Right lobe of liver (tissue), 6 donors: ENCODE measurements around the gene ITGB1. TPM values are rescaled to one million over a fixed set of nuclear protein-coding genes. Genes with fewer than 3 reads are reported as not detected.

Experiments used
- ATAC-seq, 4 donors: fragments of 200-7000 bp; cut with Tn5 transposase; one replicate each; pipeline ENCODE4 v1.9.1; 2020; ENCODE audit warnings: mild to moderate bottlenecking in 4 of 4, moderate library complexity in 4 of 4
- DNase-seq, 3 donors: peaks; one replicate each; pipeline ENCODE4 v3.0.0-alpha.2; 2020
- H3K27ac ChIP-seq, 3 donors: fragments of 200-600 bp; one replicate each; pipeline ENCODE4 v1.8.0; 2022
- H3K27me3 ChIP-seq, 2 donors: fragments of 200-600 bp; one replicate each; pipeline ENCODE4 v1.8.0; 2022
- H3K36me3 ChIP-seq, 4 donors: fragments of 200-600 bp; sonication (generic) in 1 of 4; one replicate each; pipeline versions ENCODE4 v1.5.1 to v1.8.0; 2017 to 2022; ENCODE audit warnings: control low read depth in 1 of 4
- H3K4me1 ChIP-seq, 4 donors: fragments of 200-600 bp; sonication (generic) in 1 of 4; one replicate each; pipeline versions ENCODE4 v1.5.1 to v1.8.0; 2017 to 2022; ENCODE audit warnings: control low read depth in 1 of 4
- H3K4me3 ChIP-seq, 3 donors: fragments of 200-600 bp; one replicate each; pipeline ENCODE4 v1.8.0; 2022
- H3K9me3 ChIP-seq, 4 donors: fragments of 200-600 bp; sonication (generic) in 1 of 4; one replicate each; pipeline versions ENCODE4 v1.5.1 to v1.8.0; 2017 to 2022; ENCODE audit warnings: control low read depth in 1 of 4
- POLR2A ChIP-seq: fragments of 450-650 bp; IDR thresholded peaks from one replicate; pipeline ENCODE4 v1.6.1; 2017; ENCODE audit warnings: antibody characterized with exemption, mild to moderate bottlenecking
- WGBS: methylation state at CpG from one replicate; pipeline ENCODE4 v1.1.6; 2018; ENCODE audit warnings: low coverage, low lambda C conversion rate; ENCODE audit not compliant: insufficient coverage; ENCODE audit errors: missing lambda C conversion rate; 5-methylcytosine and 5-hydroxymethylcytosine counted together
- intact Hi-C, 2 donors: fragments of 100-400 bp; cut with DNase I; formaldehyde crosslinking; loops; one replicate each; pipeline versions ENCODE4 v1.11.2 to v1.14.1; 2022
- total RNA-seq, 6 experiments: library from RNA; depleted of rRNA in 2 of 6; stranded (reverse); fragments of >200 nt in 2 of 6; fragmentation: NEBNext Ultra II Directional in 3 of 6; extraction: Animal tissue kit (Norgen Biotek cat#: 25700) in 3 of 6; gene quantifications; one replicate each; pipeline versions ENCODE4 v1.1.0 to v1.2.4, GENCODE V29; 2016 to 2023
- TF ChIP-seq, protein P1 (sequence below), 4 donors: fragments of 200-600 bp in 3 of 4; fragments of 450-650 bp in 1 of 4; IDR thresholded peaks; one replicate each; pipeline versions ENCODE4 v1.5.1 to v1.8.0; 2016 to 2022; ENCODE audit warnings: antibody characterized with exemption in 4 of 4, mild to moderate bottlenecking in 2 of 4
- donor health status: DM: no; HTN: yes; CAD: no.
- donor health status: DM: no; HTN: no; CAD: no.
- donor health status: DM: no; HTN: no; CAD: no.
- donor health status: DM: no; HTN: yes; CAD: no.
- donor health status: DM: no; HTN: yes; CAD: no.

The ITGB1 gene
- total RNA-seq, 6 experiments from 2014 or later, result 120 to 301 (median 239) TPM

DNA sequence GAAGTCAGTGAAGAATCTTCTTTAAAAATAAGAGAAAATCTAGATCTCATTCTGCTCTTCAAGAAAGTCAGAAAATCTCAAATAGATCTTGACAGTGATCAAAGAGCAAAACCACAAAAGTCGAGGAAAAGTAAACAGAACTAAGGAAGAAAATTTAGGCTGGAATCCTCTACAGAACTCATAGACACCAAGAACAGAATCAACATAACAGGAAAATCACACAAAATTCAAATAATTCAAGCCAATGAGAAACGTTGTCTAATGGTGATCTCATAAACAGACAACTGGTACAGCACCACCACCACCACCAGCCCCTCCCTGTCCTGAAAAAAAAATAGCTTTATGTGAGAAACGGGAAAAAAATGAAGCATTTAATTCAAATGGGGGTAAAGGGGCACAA lies 6.9 kb downstream of the ITGB1 start:
- H3K36me3 ChIP-seq, result no peaks in the 10 kb centered on the region
- no peaks in the 10 kb centered on the region for H3K27me3 ChIP-seq
- 37% methylated on average over 3 of the region's 3 CpGs for WGBS
- no peak overlapping the region for H3K4me3 ChIP-seq
- ATAC-seq, result no peak
- H3K27ac ChIP-seq, result no peak overlapping the region
- intact Hi-C loops, result no loop called here
- no peaks in the 10 kb centered on the region for H3K9me3 ChIP-seq
- no peak for DNase-seq
- TF ChIP-seq, protein P1, sequence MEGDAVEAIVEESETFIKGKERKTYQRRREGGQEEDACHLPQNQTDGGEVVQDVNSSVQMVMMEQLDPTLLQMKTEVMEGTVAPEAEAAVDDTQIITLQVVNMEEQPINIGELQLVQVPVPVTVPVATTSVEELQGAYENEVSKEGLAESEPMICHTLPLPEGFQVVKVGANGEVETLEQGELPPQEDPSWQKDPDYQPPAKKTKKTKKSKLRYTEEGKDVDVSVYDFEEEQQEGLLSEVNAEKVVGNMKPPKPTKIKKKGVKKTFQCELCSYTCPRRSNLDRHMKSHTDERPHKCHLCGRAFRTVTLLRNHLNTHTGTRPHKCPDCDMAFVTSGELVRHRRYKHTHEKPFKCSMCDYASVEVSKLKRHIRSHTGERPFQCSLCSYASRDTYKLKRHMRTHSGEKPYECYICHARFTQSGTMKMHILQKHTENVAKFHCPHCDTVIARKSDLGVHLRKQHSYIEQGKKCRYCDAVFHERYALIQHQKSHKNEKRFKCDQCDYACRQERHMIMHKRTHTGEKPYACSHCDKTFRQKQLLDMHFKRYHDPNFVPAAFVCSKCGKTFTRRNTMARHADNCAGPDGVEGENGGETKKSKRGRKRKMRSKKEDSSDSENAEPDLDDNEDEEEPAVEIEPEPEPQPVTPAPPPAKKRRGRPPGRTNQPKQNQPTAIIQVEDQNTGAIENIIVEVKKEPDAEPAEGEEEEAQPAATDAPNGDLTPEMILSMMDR (IDR thresholded peaks at IDR 0.05), result no peak
- no peak for TF ChIP-seq POLR2A
- H3K4me1 ChIP-seq, result peaks cover 0 to 54% (median 15%) of the 10 kb centered on the region in 4 donors

DNA sequence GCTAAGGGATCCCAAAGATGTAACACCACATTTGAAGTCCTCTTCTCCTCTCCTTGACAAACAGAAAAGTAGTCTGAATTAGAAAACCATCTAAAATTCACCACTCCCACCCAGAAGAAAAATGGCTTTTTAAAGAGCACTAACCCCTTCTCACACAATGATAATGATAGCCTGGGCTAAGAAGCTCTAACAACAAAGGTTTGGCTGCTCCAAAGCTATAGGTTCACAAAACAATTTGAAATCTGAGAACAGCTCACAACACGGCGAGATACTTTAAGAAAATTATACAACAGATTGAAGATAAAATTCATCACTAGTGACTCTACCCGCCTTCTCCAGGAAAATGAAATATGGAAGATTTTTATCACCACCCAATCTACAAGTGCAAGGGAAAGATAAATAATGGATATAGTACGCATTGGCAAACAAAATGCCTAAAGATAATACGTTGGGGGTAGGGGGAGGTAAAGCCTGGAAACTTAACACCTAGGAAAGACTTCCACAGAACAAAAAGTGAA lies 7.4 kb downstream of the ITGB1 start:
- intact Hi-C loops, result no loop called here

DNA sequence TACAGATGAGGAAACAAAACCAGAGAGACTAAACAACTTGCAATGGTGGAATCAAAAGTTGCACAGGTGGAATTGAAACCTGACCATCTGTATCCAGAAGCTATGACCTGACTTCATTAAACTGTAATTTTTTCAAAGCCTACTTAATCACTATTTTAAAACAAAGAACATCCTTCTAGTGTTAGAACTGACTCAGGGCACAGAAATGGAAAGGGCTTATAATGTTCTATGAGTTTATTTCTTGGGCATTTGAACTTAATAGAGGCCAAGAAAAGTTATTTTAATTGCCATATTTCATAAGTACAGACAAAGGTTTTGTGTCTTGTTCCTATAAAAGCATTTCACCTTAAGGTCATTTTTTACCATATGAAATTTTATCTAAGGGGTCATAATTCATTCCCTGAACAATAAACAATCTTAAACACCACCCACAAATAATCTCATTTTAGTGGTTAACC lies 8.8 kb downstream of the ITGB1 start:
- Histone ChIP-seq H3K4me1 (peaks cover 0 to 40% (median 5%) of the 10 kb centered on the region in 4 donors), H3K9me3 (no peaks in the 10 kb centered on the region), H3K27ac (no peak overlapping the region), H3K36me3 (no peaks in the 10 kb centered on the region), H3K4me3 (no peak overlapping the region), H3K27me3 (no peaks in the 10 kb centered on the region)
- intact Hi-C loops, result no loop called here
- DNase-seq, result no peak
- ATAC-seq, result no peak
- no peak for TF ChIP-seq POLR2A
- TF ChIP-seq, protein P1 (IDR thresholded peaks at IDR 0.05), result no peak

More for the DNA sequence above, 7.4 kb downstream of the ITGB1 start:
- WGBS, result 77% methylated on average over 5 of the region's 5 CpGs
- TF ChIP-seq POLR2A, result no peak
- TF ChIP-seq, protein P1 (IDR thresholded peaks at IDR 0.05), result no peak
- H3K36me3 ChIP-seq, result no peaks in the 10 kb centered on the region
- DNase-seq (no peak), ATAC-seq (no peak)
- no peaks in the 10 kb centered on the region for H3K27me3 ChIP-seq
- no peak overlapping the region for H3K4me3 ChIP-seq
- no peak overlapping the region for H3K27ac ChIP-seq
- H3K4me1 ChIP-seq, result peaks cover 0 to 53% (median 12%) of the 10 kb centered on the region in 4 donors
- no peaks in the 10 kb centered on the region for H3K9me3 ChIP-seq

DNA sequence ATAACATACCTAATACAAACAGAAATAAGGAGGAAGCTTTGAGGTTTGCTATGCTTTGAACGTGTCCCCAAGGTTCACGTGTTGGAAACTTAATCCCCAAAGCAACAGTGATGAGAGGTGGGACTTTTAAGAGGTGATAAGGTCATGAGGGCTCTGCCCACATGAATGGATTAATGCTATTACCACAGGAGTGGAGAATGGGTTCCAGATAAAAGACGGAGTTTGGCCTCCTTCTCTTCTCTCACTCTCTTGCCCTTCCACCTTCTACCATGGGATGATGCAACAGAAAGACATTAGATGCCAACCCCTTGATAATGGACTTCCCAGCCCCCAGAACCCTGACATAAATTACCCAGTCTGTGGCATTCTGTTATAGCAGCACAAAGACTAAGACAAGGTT lies 9.6 kb downstream of the ITGB1 start:
- H3K4me3 ChIP-seq, result no peak overlapping the region
- H3K27me3 ChIP-seq, result no peaks in the 10 kb centered on the region
- DNase-seq (no peak), ATAC-seq (no peak)
- H3K9me3 ChIP-seq, result no peaks in the 10 kb centered on the region
- TF ChIP-seq, protein P1 (IDR thresholded peaks at IDR 0.05), result no peak
- no peak for TF ChIP-seq POLR2A
- intact Hi-C loops, result no loop called here
- H3K4me1 ChIP-seq, result peaks cover 0 to 40% (median 3%) of the 10 kb centered on the region in 4 donors
- no peak overlapping the region for H3K27ac ChIP-seq
- no peaks in the 10 kb centered on the region for H3K36me3 ChIP-seq
- WGBS, result 44% methylated on average over 3 of the region's 3 CpGs

DNA sequence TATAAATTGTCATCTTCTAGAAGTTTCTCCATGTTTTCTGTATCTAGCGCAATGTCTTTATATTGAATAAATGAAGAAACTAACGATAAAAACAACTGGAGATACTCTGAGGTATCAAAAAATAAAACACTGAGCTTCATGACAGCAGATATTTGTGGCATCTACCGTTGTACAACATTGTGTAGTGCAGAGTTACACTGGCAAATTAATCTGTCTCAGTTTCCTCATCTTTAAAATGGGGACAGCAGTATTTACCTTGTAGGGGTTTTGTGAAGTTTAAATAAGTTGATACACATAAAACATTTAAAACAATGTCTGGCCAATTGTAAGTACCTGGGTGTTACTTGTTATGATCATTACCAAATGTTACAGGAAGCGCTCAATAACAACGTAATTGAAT lies 10.4 kb downstream of the ITGB1 start:
- Histone ChIP-seq H3K4me3 (no peak overlapping the region), H3K27me3 (no peaks in the 10 kb centered on the region), H3K4me1 (peaks cover 0 to 45% (median 2%) of the 10 kb centered on the region in 4 donors), H3K27ac (no peak overlapping the region), H3K36me3 (no peaks in the 10 kb centered on the region), H3K9me3 (no peaks in the 10 kb centered on the region)
- no peak for DNase-seq
- no peak for ATAC-seq
- 89% methylated on average over 5 of the region's 5 CpGs for WGBS
- intact Hi-C loops, result no loop called here
- no peak for TF ChIP-seq POLR2A
- TF ChIP-seq, protein P1 (IDR thresholded peaks at IDR 0.05), result no peak
